ENCODE data around the gene SARDH. TPM values are rescaled to one million over a fixed set of nuclear protein-coding genes. Genes with fewer than 3 reads are reported as not detected.

Gene SARDH
- total RNA-seq, 2 donors from 2014 or later: 20.2 to 61.0 TPM

- ATAC-seq (no peak), DNase-seq (no peak)
- no peaks in the 10 kb centered on the region for H3K9me3 ChIP-seq
- no peak overlapping the region for H3K27ac ChIP-seq
- TF ChIP-seq POLR2A (IDR thresholded peaks at IDR 0.05) (no peak), CTCF (IDR thresholded peaks at IDR 0.05) (no peak)
- no peaks in the 10 kb centered on the region for H3K4me1 ChIP-seq
- H3K27me3 ChIP-seq: no peaks in the 10 kb centered on the region
- H3K4me3 ChIP-seq: no peak overlapping the region
- WGBS, 2 donors: 81 to 92% methylated on average over 12 to 20 of the region's 20 CpGs
- intact Hi-C loops (cut with DNase I): no loop called here
- H3K36me3 ChIP-seq (replicated peaks in 1 of 2; ENCODE audit: insufficient read depth in 1 of 2, low read depth in 2 of 2): no peaks in the 10 kb centered on the region
These were observed 57.0 kb downstream of the SARDH start for GRCh38 chr9:133680976-133681657.

- ATAC-seq (no peak), DNase-seq (no peak)
- H3K27me3 ChIP-seq: no peaks in the 10 kb centered on the region
- no peak for TF ChIP-seq CTCF (IDR thresholded peaks at IDR 0.05)
- TF ChIP-seq POLR2A (IDR thresholded peaks at IDR 0.05): no peak
- intact Hi-C loops (cut with DNase I): no loop called here
- 87 to 88% methylated on average over 13 to 14 of the region's 21 CpGs for WGBS, 2 donors
- no peaks in the 10 kb centered on the region for H3K4me1 ChIP-seq
- no peaks in the 10 kb centered on the region for H3K9me3 ChIP-seq
- H3K27ac ChIP-seq: no peak overlapping the region
- no peaks in the 10 kb centered on the region for H3K36me3 ChIP-seq (replicated peaks in 1 of 2; ENCODE audit: insufficient read depth in 1 of 2, low read depth in 2 of 2)
- no peak overlapping the region for H3K4me3 ChIP-seq
These were observed 57.7 kb downstream of the SARDH start for GRCh38 chr9:133680250-133680975.

- H3K36me3 ChIP-seq (replicated peaks in 1 of 2; ENCODE audit: insufficient read depth in 1 of 2, low read depth in 2 of 2): no peaks in the 10 kb centered on the region
- no peak overlapping the region for H3K4me3 ChIP-seq
- peak overlapping the region in 1 of 4 donors; percentile 36 for H3K27ac ChIP-seq
- H3K27me3 ChIP-seq: no peaks in the 10 kb centered on the region
- no peaks in the 10 kb centered on the region for H3K9me3 ChIP-seq
- H3K4me1 ChIP-seq: no peaks in the 10 kb centered on the region
- DNase-seq (no peak), ATAC-seq (no peak)
- 70 to 72% methylated on average over 10 to 35 of the region's 35 CpGs for WGBS, 2 donors
- TF ChIP-seq POLR2A (IDR thresholded peaks at IDR 0.05) (no peak), CTCF (IDR thresholded peaks at IDR 0.05) (no peak)
- intact Hi-C loops (cut with DNase I): no loop called here
These were observed 58.6 kb downstream of the SARDH start for GRCh38 chr9:133679466-133680061.

GRCh38 chr9:133679056-133679455 lies 59.1 kb downstream of the SARDH start:
- intact Hi-C loops (cut with DNase I): no loop called here
- ATAC-seq: no peak
- WGBS, 2 donors: 77 to 91% methylated on average over 9 to 15 of the region's 15 CpGs
- Histone ChIP-seq H3K4me3 (no peak overlapping the region), H3K4me1 (no peaks in the 10 kb centered on the region), H3K27me3 (no peaks in the 10 kb centered on the region), H3K36me3 (replicated peaks in 1 of 2; ENCODE audit: insufficient read depth in 1 of 2, low read depth in 2 of 2) (no peaks in the 10 kb centered on the region), H3K27ac (peak overlapping the region in 1 of 4 donors; percentile 36), H3K9me3 (no peaks in the 10 kb centered on the region)
- no peak for DNase-seq
- TF ChIP-seq CTCF (IDR thresholded peaks at IDR 0.05) (no peak), POLR2A (IDR thresholded peaks at IDR 0.05) (no peak)
